Body of pancreas (tissue), 4 donors: ENCODE data around the gene ARHGEF4.

Experiments
- CTCF ChIP-seq, 7 experiments: fragments of 450-650 bp in 4 of 7; fragments of 200-600 bp in 3 of 7; sonication (generic) in 3 of 7; IDR thresholded peaks; one replicate each; pipeline ENCODE4 v1.5.1; 2016 to 2019; ENCODE audit warnings: antibody characterized with exemption in 7 of 7
- POLR2A ChIP-seq, 3 donors: fragments of 450-650 bp; IDR thresholded peaks; one replicate each; pipeline ENCODE4 v1.6.1; 2016; ENCODE audit warnings: antibody characterized with exemption in 3 of 3, mild to moderate bottlenecking in 2 of 3

- TF ChIP-seq CTCF (IDR thresholded peaks at IDR 0.05) (no peak), POLR2A (IDR thresholded peaks at IDR 0.05) (no peak)
Observed at GRCh38 chr2:130916438-130916705, 79.7 kb downstream of the ARHGEF4 start.
